ENCODE measurements around the gene OPCML. TPM values are rescaled to one million over a fixed set of nuclear protein-coding genes. Genes with fewer than 3 reads are reported as not detected.

Gene OPCML
- total RNA-seq, 1 donor: under 0.01 TPM

DNA sequence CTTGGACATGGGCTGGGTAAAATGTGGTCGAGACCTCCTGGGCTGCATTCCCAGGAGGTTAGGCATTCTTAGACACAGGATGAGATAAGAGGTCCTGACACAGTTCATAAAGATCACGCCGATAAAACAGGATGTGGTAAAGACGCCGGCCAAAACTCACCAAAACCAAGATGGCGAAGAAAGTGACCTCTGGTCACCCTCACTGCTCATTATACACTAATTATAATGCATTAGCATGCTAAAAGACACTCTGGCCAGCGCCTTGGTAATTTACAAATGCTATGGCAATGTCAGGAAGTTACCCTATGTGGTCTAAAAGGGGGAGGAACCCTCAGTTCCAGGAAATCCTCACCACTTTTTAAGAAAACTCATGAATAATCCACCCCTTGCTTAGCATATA is 983.3 kb downstream of the OPCML start:
- no peak overlapping the region for H3K4me3 ChIP-seq (ENCODE audit: low read length)
- H3K4me1 ChIP-seq (ENCODE audit: insufficient read depth, low read length): no peaks in the 10 kb centered on the region
- no peaks in the 10 kb centered on the region for H3K9me3 ChIP-seq (ENCODE audit: low read depth, low read length)
- H3K27me3 ChIP-seq (ENCODE audit: insufficient read depth, low read length): no peaks in the 10 kb centered on the region

DNA sequence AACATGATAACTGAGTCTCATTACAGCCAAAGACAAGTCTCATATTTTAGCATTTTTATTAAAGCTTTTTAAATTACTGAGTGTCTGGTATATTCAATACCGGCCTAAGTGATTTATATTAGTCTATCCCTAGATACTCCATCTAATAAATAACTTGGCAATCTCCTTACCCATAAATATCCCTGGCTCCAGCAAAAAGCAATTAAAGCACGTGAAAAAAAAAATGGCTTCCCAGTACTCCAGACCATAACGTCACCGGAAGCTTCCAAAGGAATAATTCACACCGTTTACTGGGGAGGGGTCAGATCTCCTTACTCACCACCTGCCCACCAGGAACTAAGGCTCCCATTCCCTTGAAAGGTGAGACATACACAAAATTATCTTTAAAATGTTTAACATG is 988.3 kb downstream of the OPCML start:
- Histone ChIP-seq H3K9me3 (ENCODE audit: low read depth, low read length) (no peaks in the 10 kb centered on the region), H3K27me3 (ENCODE audit: insufficient read depth, low read length) (no peaks in the 10 kb centered on the region), H3K4me1 (ENCODE audit: insufficient read depth, low read length) (no peaks in the 10 kb centered on the region), H3K4me3 (ENCODE audit: low read length) (no peak overlapping the region)

DNA sequence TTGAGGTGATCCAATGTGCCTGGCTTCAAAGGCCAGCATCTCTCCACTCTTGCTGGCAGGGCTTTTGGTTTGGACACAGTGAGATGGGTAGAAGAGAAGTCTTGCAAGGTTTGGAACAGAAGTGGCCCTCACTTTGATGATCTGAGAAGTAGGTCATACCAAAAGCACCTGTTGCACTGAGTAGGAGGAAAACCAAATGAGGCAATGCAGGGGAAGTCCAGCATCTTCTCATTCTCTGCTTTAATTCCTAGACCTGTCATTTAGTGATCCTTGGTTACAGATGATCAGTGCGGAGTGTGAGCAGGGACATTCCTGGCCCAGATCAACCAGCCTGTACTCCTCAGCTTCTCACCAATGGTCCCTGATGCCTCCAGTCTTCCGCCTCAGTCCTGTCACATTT is 990.5 kb downstream of the OPCML start:
- Histone ChIP-seq H3K4me1 (ENCODE audit: insufficient read depth, low read length) (no peaks in the 10 kb centered on the region), H3K9me3 (ENCODE audit: low read depth, low read length) (no peaks in the 10 kb centered on the region), H3K27me3 (ENCODE audit: insufficient read depth, low read length) (no peaks in the 10 kb centered on the region), H3K4me3 (ENCODE audit: low read length) (no peak overlapping the region)

GRCh38 chr11:132540581-132540980 is 991.7 kb downstream of the OPCML start:
- Histone ChIP-seq H3K4me3 (ENCODE audit: low read length) (no peak overlapping the region), H3K4me1 (ENCODE audit: insufficient read depth, low read length) (no peaks in the 10 kb centered on the region), H3K9me3 (ENCODE audit: low read depth, low read length) (no peaks in the 10 kb centered on the region), H3K27me3 (ENCODE audit: insufficient read depth, low read length) (no peaks in the 10 kb centered on the region)

- Histone ChIP-seq H3K4me3 (ENCODE audit: low read length) (no peak overlapping the region), H3K27me3 (ENCODE audit: insufficient read depth, low read length) (no peaks in the 10 kb centered on the region), H3K9me3 (ENCODE audit: low read depth, low read length) (no peaks in the 10 kb centered on the region), H3K4me1 (ENCODE audit: insufficient read depth, low read length) (no peaks in the 10 kb centered on the region)
Observed at GRCh38 chr11:132539590-132540368, 992.5 kb downstream of the OPCML start.

DNA sequence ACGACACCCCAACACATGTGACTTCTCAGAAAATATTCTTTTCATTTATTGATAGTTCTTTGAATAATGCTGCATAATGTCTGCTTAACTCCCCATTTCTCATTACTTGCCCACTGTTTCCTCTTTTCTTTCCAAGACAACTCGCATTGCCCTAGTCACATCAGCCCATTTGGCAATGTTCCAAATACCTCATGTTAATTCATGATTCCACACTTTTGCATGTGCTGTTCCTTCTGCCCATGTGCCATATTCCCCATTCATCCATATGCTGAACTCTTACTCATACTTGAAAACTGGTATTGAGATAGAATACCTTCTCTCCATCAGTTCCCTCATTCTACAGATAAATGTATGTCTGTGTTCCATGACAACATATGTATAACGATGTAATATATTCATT is 993.7 kb downstream of the OPCML start:
- no peak overlapping the region for H3K4me3 ChIP-seq (ENCODE audit: low read length)
- H3K4me1 ChIP-seq (ENCODE audit: insufficient read depth, low read length): no peaks in the 10 kb centered on the region
- H3K27me3 ChIP-seq (ENCODE audit: insufficient read depth, low read length): no peaks in the 10 kb centered on the region
- H3K9me3 ChIP-seq (ENCODE audit: low read depth, low read length): no peaks in the 10 kb centered on the region

DNA sequence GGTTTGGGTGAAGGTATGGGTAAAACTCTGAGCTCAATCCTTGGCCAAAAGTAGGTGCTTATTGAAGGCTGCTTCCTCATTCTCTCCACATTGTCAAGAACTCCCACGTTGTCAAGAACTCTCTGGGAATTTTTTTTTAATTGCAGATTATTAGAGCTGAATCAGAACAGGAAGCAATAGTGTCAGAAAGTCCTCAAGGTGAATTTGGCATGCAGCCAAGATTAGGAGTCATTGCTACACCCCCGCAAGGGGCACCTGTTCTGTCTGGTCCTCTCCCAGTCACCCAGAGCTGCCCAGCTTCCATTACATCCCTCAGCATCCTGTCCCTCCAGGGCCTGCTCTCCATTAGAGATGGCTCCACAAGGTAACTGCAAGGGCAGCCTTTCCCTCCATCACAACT is 996.5 kb downstream of the OPCML start:
- Histone ChIP-seq H3K27me3 (ENCODE audit: insufficient read depth, low read length) (no peaks in the 10 kb centered on the region), H3K9me3 (ENCODE audit: low read depth, low read length) (no peaks in the 10 kb centered on the region), H3K4me1 (ENCODE audit: insufficient read depth, low read length) (no peaks in the 10 kb centered on the region), H3K4me3 (ENCODE audit: low read length) (no peak overlapping the region)

DNA sequence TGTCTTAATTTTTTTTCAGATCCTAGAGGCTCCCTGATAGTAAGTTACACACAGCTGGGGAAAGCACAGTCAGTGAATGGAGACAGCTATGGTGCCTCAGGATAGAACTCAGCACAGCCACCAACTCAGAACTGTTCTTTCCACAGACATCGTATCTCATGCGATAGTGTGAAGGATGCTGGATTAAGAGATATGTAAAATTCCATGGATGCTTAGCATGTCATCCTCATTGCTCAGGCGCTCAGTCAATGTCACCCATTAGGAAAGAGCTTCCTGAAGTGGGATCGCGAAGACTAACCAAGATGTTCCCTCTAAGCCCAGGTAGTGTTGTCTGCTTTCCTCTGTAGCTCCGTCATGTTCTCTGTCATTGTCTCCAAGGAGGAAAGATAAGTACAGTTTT is 1000.4 kb downstream of the OPCML start:
- Histone ChIP-seq H3K4me3 (ENCODE audit: low read length) (no peak overlapping the region), H3K27me3 (ENCODE audit: insufficient read depth, low read length) (no peaks in the 10 kb centered on the region), H3K9me3 (ENCODE audit: low read depth, low read length) (no peaks in the 10 kb centered on the region), H3K4me1 (ENCODE audit: insufficient read depth, low read length) (no peaks in the 10 kb centered on the region)

GRCh38 chr11:132528181-132528580 is 1004.1 kb downstream of the OPCML start:
- H3K4me1 ChIP-seq (ENCODE audit: insufficient read depth, low read length): no peaks in the 10 kb centered on the region
- no peak overlapping the region for H3K4me3 ChIP-seq (ENCODE audit: low read length)
- no peaks in the 10 kb centered on the region for H3K9me3 ChIP-seq (ENCODE audit: low read depth, low read length)
- H3K27me3 ChIP-seq (ENCODE audit: insufficient read depth, low read length): no peaks in the 10 kb centered on the region

DNA sequence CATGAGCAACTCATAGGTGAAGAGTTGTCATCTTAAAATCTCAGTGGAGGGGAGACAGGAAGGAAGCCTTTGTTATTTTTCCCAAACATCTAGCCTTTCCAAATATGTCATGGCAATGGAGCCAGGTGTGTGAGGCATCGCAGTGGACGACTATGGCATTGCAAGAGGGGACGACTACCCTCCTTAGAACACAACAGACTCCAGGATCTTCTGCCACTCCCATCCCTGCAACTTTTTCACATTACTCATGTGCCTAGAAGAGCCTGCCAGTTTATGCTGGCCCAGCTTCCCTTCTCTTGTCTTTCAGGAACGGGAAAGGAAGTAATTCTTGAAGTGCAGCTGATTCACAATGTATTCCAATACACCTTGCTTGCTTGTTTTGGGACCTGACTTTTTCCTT is 1008.4 kb downstream of the OPCML start:
- no peak overlapping the region for H3K4me3 ChIP-seq (ENCODE audit: low read length)
- H3K27me3 ChIP-seq (ENCODE audit: insufficient read depth, low read length): no peaks in the 10 kb centered on the region
- no peaks in the 10 kb centered on the region for H3K4me1 ChIP-seq (ENCODE audit: insufficient read depth, low read length)
- no peaks in the 10 kb centered on the region for H3K9me3 ChIP-seq (ENCODE audit: low read depth, low read length)

DNA sequence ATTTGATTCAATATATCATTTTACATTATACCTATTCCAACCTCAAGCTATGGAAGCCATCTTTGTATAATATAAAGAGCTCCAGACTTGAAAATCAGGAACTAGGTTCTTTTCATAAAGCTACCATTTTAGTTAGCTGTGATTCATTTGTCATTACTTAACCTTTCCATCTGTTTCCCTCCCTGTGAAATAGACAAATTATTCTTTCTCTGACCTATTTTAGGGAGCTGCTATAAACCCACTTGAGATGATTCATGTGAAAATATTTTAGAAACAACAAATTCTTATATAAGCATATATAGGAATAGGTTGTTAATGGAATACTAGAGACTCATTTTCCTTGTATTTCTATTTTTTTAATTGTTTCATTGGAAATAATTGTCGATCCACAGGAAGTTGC is 1012.1 kb downstream of the OPCML start:
- Histone ChIP-seq H3K4me3 (ENCODE audit: low read length) (no peak overlapping the region), H3K9me3 (ENCODE audit: low read depth, low read length) (no peaks in the 10 kb centered on the region), H3K27me3 (ENCODE audit: insufficient read depth, low read length) (no peaks in the 10 kb centered on the region), H3K4me1 (ENCODE audit: insufficient read depth, low read length) (no peaks in the 10 kb centered on the region)

GRCh38 chr11:132519241-132519815 is 1013.0 kb downstream of the OPCML start:
- no peaks in the 10 kb centered on the region for H3K9me3 ChIP-seq (ENCODE audit: low read depth, low read length)
- no peaks in the 10 kb centered on the region for H3K27me3 ChIP-seq (ENCODE audit: insufficient read depth, low read length)
- no peaks in the 10 kb centered on the region for H3K4me1 ChIP-seq (ENCODE audit: insufficient read depth, low read length)
- H3K4me3 ChIP-seq (ENCODE audit: low read length): no peak overlapping the region

DNA sequence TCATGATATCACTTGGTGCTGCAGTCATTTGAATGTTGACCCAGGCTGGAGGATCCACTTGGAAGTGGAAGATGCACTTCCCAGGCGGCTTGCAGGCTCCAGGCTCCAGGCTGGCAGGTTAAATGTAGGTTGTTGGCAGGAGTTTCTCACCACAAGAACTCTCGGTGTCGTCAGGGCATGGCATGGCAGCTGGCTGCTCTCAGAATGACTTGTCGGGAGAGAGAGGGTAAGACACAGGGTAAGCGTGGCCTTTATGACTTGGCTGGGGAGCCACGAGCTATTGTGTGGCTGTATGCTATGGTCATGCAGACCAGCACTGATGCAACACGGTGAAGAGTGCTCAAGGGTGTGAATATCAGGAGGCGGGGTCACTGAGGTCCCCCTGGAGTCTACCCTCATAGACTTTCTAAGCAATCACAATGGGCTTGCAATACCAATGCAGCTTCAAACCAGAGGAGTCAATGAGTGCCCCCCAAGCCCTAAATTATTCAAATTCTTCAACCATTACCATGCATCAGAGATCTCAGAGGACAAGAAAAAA is 1027.7 kb downstream of the OPCML start:
- Histone ChIP-seq H3K4me1 (ENCODE audit: insufficient read depth, low read length) (no peaks in the 10 kb centered on the region), H3K4me3 (ENCODE audit: low read length) (no peak overlapping the region), H3K9me3 (ENCODE audit: low read depth, low read length) (no peaks in the 10 kb centered on the region)

DNA sequence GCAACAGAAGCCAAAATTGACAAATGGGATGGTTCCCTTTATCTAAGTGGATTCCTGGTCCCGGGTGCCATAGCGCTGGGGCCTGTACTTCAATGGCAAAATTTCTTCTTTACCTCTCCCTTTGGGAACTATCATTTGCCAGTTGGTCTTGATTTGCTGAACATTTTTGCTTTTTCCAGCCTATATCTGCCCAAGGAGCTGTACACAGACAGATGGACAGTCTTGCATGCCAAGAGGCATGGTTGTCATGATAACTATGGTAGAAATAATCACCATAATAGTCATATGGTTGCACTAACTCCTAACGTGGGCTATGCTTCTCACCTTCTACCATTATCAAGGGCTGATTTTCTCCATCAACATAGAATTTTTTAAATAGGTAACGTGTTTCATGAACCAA is 1030.9 kb downstream of the OPCML start:
- Histone ChIP-seq H3K4me3 (ENCODE audit: low read length) (no peak overlapping the region), H3K9me3 (ENCODE audit: low read depth, low read length) (no peaks in the 10 kb centered on the region), H3K4me1 (ENCODE audit: insufficient read depth, low read length) (no peaks in the 10 kb centered on the region), H3K27me3 (ENCODE audit: insufficient read depth, low read length) (no peaks in the 10 kb centered on the region)

More for the DNA sequence above, 1027.7 kb downstream of the OPCML start:
- H3K27me3 ChIP-seq (ENCODE audit: insufficient read depth, low read length): no peaks in the 10 kb centered on the region

DNA sequence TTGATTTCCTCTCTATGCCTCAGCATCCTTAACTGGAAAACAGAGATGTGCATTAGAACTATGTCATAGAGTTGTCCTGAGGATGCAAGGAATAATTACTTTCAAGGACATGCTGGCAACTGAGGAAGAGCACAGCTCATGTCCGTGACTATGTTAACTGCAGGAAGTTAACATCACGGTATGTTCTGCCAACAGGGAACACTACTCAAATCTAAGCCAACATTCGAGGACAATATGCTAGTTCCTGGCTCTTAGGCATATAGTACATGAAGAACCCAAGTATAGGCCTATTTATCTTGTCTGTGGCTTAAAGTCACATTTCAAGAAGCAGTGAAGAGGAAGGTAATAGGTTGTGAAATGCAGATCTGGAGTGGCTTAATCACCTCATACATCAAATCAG is 1032.6 kb downstream of the OPCML start:
- no peak overlapping the region for H3K4me3 ChIP-seq (ENCODE audit: low read length)
- H3K4me1 ChIP-seq (ENCODE audit: insufficient read depth, low read length): no peaks in the 10 kb centered on the region
- no peaks in the 10 kb centered on the region for H3K9me3 ChIP-seq (ENCODE audit: low read depth, low read length)
- H3K27me3 ChIP-seq (ENCODE audit: insufficient read depth, low read length): no peaks in the 10 kb centered on the region

GRCh38 chr11:132496341-132496740 is 1036.0 kb downstream of the OPCML start:
- Histone ChIP-seq H3K4me3 (ENCODE audit: low read length) (no peak overlapping the region), H3K9me3 (ENCODE audit: low read depth, low read length) (no peaks in the 10 kb centered on the region), H3K27me3 (ENCODE audit: insufficient read depth, low read length) (no peaks in the 10 kb centered on the region), H3K4me1 (ENCODE audit: insufficient read depth, low read length) (no peaks in the 10 kb centered on the region)
